Measurements from ENCODE around the gene SIK3. TPM values are rescaled to one million over a fixed set of nuclear protein-coding genes. Genes with fewer than 3 reads are reported as not detected.
"Not testable (repeated sequence)": the region's sequence is repeated elsewhere in the genome, so short reads cannot be mapped to it uniquely, and the experiment has no call there.

SIK3 gene
- total RNA-seq, 1 donor from 2014 or later = 61.0 TPM

- no peak for TF ChIP-seq CTCF (IDR thresholded peaks at IDR 0.05; ENCODE audit: unreplicated experiment)
- Mint-ChIP-seq H3K4me3 (ENCODE audit: low read depth) (no peak overlapping the region), H3K36me3 (ENCODE audit: insufficient read depth) (no peaks in the 10 kb centered on the region), H3K27ac (no peak overlapping the region), H3K4me1 (ENCODE audit: low read depth) (peaks cover 37% of the 10 kb centered on the region), H3K9me3 (ENCODE audit: low read depth) (no peaks in the 10 kb centered on the region), H3K27me3 (no peaks in the 10 kb centered on the region)
- DNase-seq (ENCODE audit: low spot score, unreplicated experiment) = no peak
Observed at GRCh38 chr11:117039270-117039669, 59.0 kb downstream of the SIK3 start.

- H3K4me3 Mint-ChIP-seq (ENCODE audit: low read depth) = no peak overlapping the region
- DNase-seq (ENCODE audit: low spot score, unreplicated experiment) = no peak
- no peak for TF ChIP-seq CTCF (IDR thresholded peaks at IDR 0.05; ENCODE audit: unreplicated experiment)
- peak overlapping the region; percentile 1 for H3K27ac Mint-ChIP-seq
- H3K9me3 Mint-ChIP-seq (ENCODE audit: low read depth) = no peaks in the 10 kb centered on the region
- H3K36me3 Mint-ChIP-seq (ENCODE audit: insufficient read depth) = peaks cover 1% of the 10 kb centered on the region
- no peaks in the 10 kb centered on the region for H3K27me3 Mint-ChIP-seq
- peaks cover 28% of the 10 kb centered on the region for H3K4me1 Mint-ChIP-seq (ENCODE audit: low read depth)
Observed at GRCh38 chr11:117037975-117038350, 60.3 kb downstream of the SIK3 start.

GRCh38 chr11:117037279-117037974 is 60.8 kb downstream of the SIK3 start:
- peaks cover 26% of the 10 kb centered on the region for H3K4me1 Mint-ChIP-seq (ENCODE audit: low read depth)
- TF ChIP-seq CTCF (IDR thresholded peaks at IDR 0.05; ENCODE audit: unreplicated experiment) = no peak
- no peaks in the 10 kb centered on the region for H3K9me3 Mint-ChIP-seq (ENCODE audit: low read depth)
- no peaks in the 10 kb centered on the region for H3K27me3 Mint-ChIP-seq
- peaks cover 1% of the 10 kb centered on the region for H3K36me3 Mint-ChIP-seq (ENCODE audit: insufficient read depth)
- no peak overlapping the region for H3K4me3 Mint-ChIP-seq (ENCODE audit: low read depth)
- no peak for DNase-seq (ENCODE audit: low spot score, unreplicated experiment)
- H3K27ac Mint-ChIP-seq = peak overlapping the region; percentile 1

- Mint-ChIP-seq H3K27ac (no peak overlapping the region), H3K4me1 (ENCODE audit: low read depth) (peaks cover 14% of the 10 kb centered on the region), H3K27me3 (no peaks in the 10 kb centered on the region), H3K36me3 (ENCODE audit: insufficient read depth) (peaks cover 1% of the 10 kb centered on the region), H3K9me3 (ENCODE audit: low read depth) (no peaks in the 10 kb centered on the region), H3K4me3 (ENCODE audit: low read depth) (no peak overlapping the region)
- DNase-seq (ENCODE audit: low spot score, unreplicated experiment) = no peak
- no peak for TF ChIP-seq CTCF (IDR thresholded peaks at IDR 0.05; ENCODE audit: unreplicated experiment)
Observed at GRCh38 chr11:117034901-117035300, 63.3 kb downstream of the SIK3 start.

GRCh38 chr11:117026593-117027330 is 71.5 kb downstream of the SIK3 start:
- no peak for TF ChIP-seq CTCF (IDR thresholded peaks at IDR 0.05; ENCODE audit: unreplicated experiment)
- peaks cover 2% of the 10 kb centered on the region for H3K36me3 Mint-ChIP-seq (ENCODE audit: insufficient read depth)
- no peak for DNase-seq (ENCODE audit: low spot score, unreplicated experiment)
- H3K4me1 Mint-ChIP-seq (ENCODE audit: low read depth) = peaks cover 25% of the 10 kb centered on the region
- H3K4me3 Mint-ChIP-seq (ENCODE audit: low read depth) = no peak overlapping the region
- H3K27ac Mint-ChIP-seq = no peak overlapping the region
- no peaks in the 10 kb centered on the region for H3K9me3 Mint-ChIP-seq (ENCODE audit: low read depth)
- H3K27me3 Mint-ChIP-seq = no peaks in the 10 kb centered on the region

GRCh38 chr11:117023707-117024106 is 74.5 kb downstream of the SIK3 start:
- not testable (repeated sequence) for H3K36me3 Mint-ChIP-seq (ENCODE audit: insufficient read depth); H3K27ac Mint-ChIP-seq; H3K4me3 Mint-ChIP-seq (ENCODE audit: low read depth); DNase-seq (ENCODE audit: low spot score, unreplicated experiment); H3K27me3 Mint-ChIP-seq; H3K9me3 Mint-ChIP-seq (ENCODE audit: low read depth)
- peaks cover 48% of the 10 kb centered on the region for H3K4me1 Mint-ChIP-seq (ENCODE audit: low read depth)
